Heart left ventricle (tissue), 16 donors: ENCODE data around the gene LAMC3. TPM values are rescaled to one million over a fixed set of nuclear protein-coding genes. Genes with fewer than 3 reads are reported as not detected.
"Not testable (repeated sequence)": the region's sequence is repeated elsewhere in the genome, so short reads cannot be mapped to it uniquely, and the experiment has no call there.

ENCODE experiments used
- ATAC-seq, 4 donors: fragments of 200-7000 bp; cut with Tn5 transposase; one replicate each; pipeline ENCODE4 v1.9.1; 2020 to 2022; ENCODE audit warnings: moderate library complexity in 4 of 4, mild to moderate bottlenecking in 3 of 4, moderate number of reproducible peaks in 1 of 4
- DNase-seq, 5 donors: peaks; one replicate each; pipeline ENCODE4 v3.0.0-alpha.2; 2020
- H3K27ac ChIP-seq, 12 donors: fragments of 200-600 bp; sonication (generic) in 4 of 12; one replicate each; pipeline versions ENCODE4 v1.5.0 to v1.8.0; 2016 to 2022; ENCODE audit warnings: mild to moderate bottlenecking in 2 of 12
- H3K27me3 ChIP-seq, 9 donors: fragments of 200-600 bp; sonication (generic) in 2 of 9; one replicate each; pipeline versions ENCODE4 v1.5.1 to v1.8.0; 2016 to 2022; ENCODE audit warnings: mild to moderate bottlenecking in 3 of 9
- H3K36me3 ChIP-seq, 9 donors: fragments of 200-600 bp; sonication (generic) in 2 of 9; one replicate each; pipeline versions ENCODE4 v1.5.0 to v1.8.0; 2018 to 2022; ENCODE audit warnings: mild to moderate bottlenecking in 2 of 9
- H3K4me1 ChIP-seq, 12 donors: fragments of 200-600 bp; sonication (generic) in 4 of 12; one replicate each; pipeline versions ENCODE4 v1.5.0 to v1.8.0; 2016 to 2022; ENCODE audit warnings: mild to moderate bottlenecking in 3 of 12
- H3K4me3 ChIP-seq, 12 donors: fragments of 200-600 bp; sonication (generic) in 4 of 12; one replicate each; pipeline versions ENCODE4 v1.5.0 to v1.8.0; 2017 to 2022; ENCODE audit warnings: mild to moderate bottlenecking in 9 of 12, moderate library complexity in 4 of 12
- H3K9me3 ChIP-seq, 12 donors: fragments of 200-600 bp; sonication (generic) in 4 of 12; one replicate each; pipeline versions ENCODE4 v1.5.0 to v1.8.0; 2016 to 2022; ENCODE audit warnings: mild to moderate bottlenecking in 1 of 12
- CTCF ChIP-seq, 12 donors: fragments of 200-600 bp; sonication (generic) in 4 of 12; IDR thresholded peaks; one replicate each; pipeline versions ENCODE4 v1.5.0 to v1.8.0; 2018 to 2022; ENCODE audit warnings: antibody characterized with exemption in 12 of 12, mild to moderate bottlenecking in 5 of 12
- POLR2A ChIP-seq, 2 donors: fragments of 450-650 bp; IDR thresholded peaks; one replicate each; pipeline ENCODE4 v1.6.1; 2017; ENCODE audit warnings: antibody characterized with exemption in 2 of 2, mild to moderate bottlenecking in 2 of 2, moderate library complexity in 2 of 2
- WGBS, 4 donors: extraction: QIAGEN DNeasy Blood & Tissue Kit in 2 of 4; methylation state at CpG; one replicate each; pipeline versions ENCODE4 v1.1.5 to v1.1.7; 2013 to 2018; 5-methylcytosine and 5-hydroxymethylcytosine counted together
- intact Hi-C, 10 donors: fragments of 100-400 bp; cut with DNase I; formaldehyde crosslinking; loops; one replicate each; pipeline versions ENCODE4 v1.11.1 to v1.14.2; 2022
- polyA plus RNA-seq, 2 donors: library from polyadenylated mRNA; stranded (reverse); fragments of 200-250 nt; gene quantifications; one replicate each; pipeline ENCODE4 v1.2.3, GENCODE V29; 2013
- total RNA-seq, 9 donors: library from RNA; depleted of rRNA in 2 of 9; stranded (reverse); fragments of >200 nt in 2 of 9; fragmentation: NEBNext Ultra II Directional in 3 of 9; extraction: Animal tissue kit (Norgen Biotek cat#: 25700) in 3 of 9; gene quantifications; one replicate each; pipeline versions ENCODE4 v1.1.0 to v1.2.4, GENCODE V29; 2016 to 2023
- donor health status: ischemic (EF 13 %, LVEDD 7.1; RV severe dilation, severe dysfunction).
- donor health status: healthy with polysubstance abuse.
- donor health status: DM: no; HTN: yes; CAD: no.
- donor health status: DM: no; HTN: no; CAD: no.
- donor health status: ischemic (EF 25% LVEDD 6.9; RV normal size, moderate dysfunction).
- donor health status: ischemic (EF 25% LVEDD 5.7; RV mildly dilated, moderate dysfunction).
- donor health status: healthy.
- donor health status: DM: yes; HTN: yes; CAD: no.
- donor health status: ischemic (EF 35%, LVEDD 5.7; RV mildly dilated, moderate dysfunction).
- donor health status: nonischemic (EF 11% LVEDD 7.7; RV severe dilation, severe dysfunction).
- donor health status: DM: yes; HTN: yes; CAD: no.
- donor health status: PGD.
- donor health status: ischemic (EF 29% LVEDD 5.4; RV normal size, mild dysfunction).
- donor health status: nonischemic (EF 23%, LVEDD 6.1; RV moderate dilation, normal function).

LAMC3 gene
- total and polyA plus RNA-seq, 11 donors: 0.11 to 1.8 (median 0.67) TPM

- H3K9me3 ChIP-seq: no peaks in the 10 kb centered on the region
- TF ChIP-seq POLR2A (IDR thresholded peaks at IDR 0.05): no peak
- TF ChIP-seq CTCF (IDR thresholded peaks at IDR 0.05): no peak
- H3K27ac ChIP-seq: peak overlapping the region in 11 of 12 donors; percentile 20 to 88 (median 80)
- H3K4me1 ChIP-seq: peaks cover 0 to 68% (median 28%) of the 10 kb centered on the region in 12 donors
- H3K36me3 ChIP-seq: no peaks in the 10 kb centered on the region
- peak overlapping the region in 9 of 12 donors; percentile 60 to 89 (median 68) for H3K4me3 ChIP-seq
- H3K27me3 ChIP-seq: peaks cover 0 to 41% (median 10%) of the 10 kb centered on the region in 9 donors
- ATAC-seq (peak in 1 of 4 donors; percentile 8), DNase-seq (peak in 3 of 5 donors; percentile 25 to 75 (median 74))
- 73 to 86% (median 78%) methylated on average over 10 to 13 of the region's 13 CpGs for whole genome bisulfite sequencing, 4 donors
- intact Hi-C loops: loop anchor here in 3 of 10 donors (2.0 to 5.0 kb wide), 2 partner anchors 40 to 41 kb away; no protein-coding TSS in a partner anchor
Observed at GRCh38 chr9:131098391-131099101, 89.6 kb downstream of the LAMC3 start.

GRCh38 chr9:131099102-131099606 is 90.2 kb downstream of the LAMC3 start:
- H3K4me3 ChIP-seq: peak overlapping the region in 2 of 12 donors; percentile 66 to 83
- WGBS, 4 donors: 71 to 81% (median 78%) methylated on average over 8 of the region's 8 CpGs
- H3K27ac ChIP-seq: peak overlapping the region in 9 of 12 donors; percentile 5 to 85 (median 55)
- intact Hi-C loops: loop anchor here in 3 of 10 donors (2.0 to 5.0 kb wide), 2 partner anchors 40 to 42 kb away; no protein-coding TSS in a partner anchor
- no peak for TF ChIP-seq POLR2A (IDR thresholded peaks at IDR 0.05)
- ATAC-seq: no peak
- peaks cover 0 to 68% (median 28%) of the 10 kb centered on the region in 12 donors for H3K4me1 ChIP-seq
- no peaks in the 10 kb centered on the region for H3K36me3 ChIP-seq
- no peaks in the 10 kb centered on the region for H3K9me3 ChIP-seq
- DNase-seq: no peak
- peaks cover 0 to 40% (median 10%) of the 10 kb centered on the region in 9 donors for H3K27me3 ChIP-seq

DNA sequence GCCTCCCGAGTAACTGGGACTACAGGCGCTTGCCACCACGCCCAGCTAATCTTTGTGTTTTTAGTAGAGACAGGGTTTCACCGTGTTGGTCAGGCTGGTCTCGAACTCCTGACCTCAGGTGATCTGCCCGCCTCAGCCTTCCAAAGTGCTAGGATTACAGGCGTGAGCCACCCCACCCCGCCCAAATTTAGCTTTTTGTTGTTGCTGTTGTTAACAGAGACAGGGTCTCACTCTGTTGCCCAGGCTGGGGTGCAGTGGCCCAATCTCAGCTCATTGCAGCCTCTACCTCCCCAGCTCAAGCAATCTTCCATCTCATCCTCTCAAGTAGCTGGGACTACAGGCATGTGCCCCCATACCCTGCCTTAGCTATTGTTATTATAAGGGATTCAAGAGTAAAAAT is 90.9 kb downstream of the LAMC3 start:
- peak overlapping the region in 6 of 12 donors; percentile 5 to 85 (median 48) for H3K27ac ChIP-seq

GRCh38 chr9:131100445-131100844 is 91.5 kb downstream of the LAMC3 start:
- ATAC-seq: no peak
- H3K4me3 ChIP-seq: no peak overlapping the region
- peaks cover 0 to 67% (median 27%) of the 10 kb centered on the region in 12 donors for H3K4me1 ChIP-seq
- DNase-seq: no peak
- 75 to 80% (median 77%) methylated on average over 9 of the region's 9 CpGs for WGBS, 4 donors
- peaks cover 0 to 28% (median 9%) of the 10 kb centered on the region in 9 donors for H3K27me3 ChIP-seq
- no peaks in the 10 kb centered on the region for H3K36me3 ChIP-seq
- H3K9me3 ChIP-seq: no peaks in the 10 kb centered on the region
- H3K27ac ChIP-seq: peak overlapping the region in 4 of 12 donors; percentile 13 to 85 (median 24)
- intact Hi-C loops: no loop called here
- TF ChIP-seq POLR2A (IDR thresholded peaks at IDR 0.05): no peak
- no peak for TF ChIP-seq CTCF (IDR thresholded peaks at IDR 0.05)

More for the DNA sequence above, 90.9 kb downstream of the LAMC3 start:
- DNase-seq, ATAC-seq, H3K4me3 ChIP-seq, H3K9me3 ChIP-seq, H3K36me3 ChIP-seq: not testable (repeated sequence)
- 93 to 99% (median 97%) methylated on average over 8 of the region's 8 CpGs for WGBS, 4 donors
- H3K4me1 ChIP-seq: peaks cover 0 to 68% (median 28%) of the 10 kb centered on the region in 12 donors
- intact Hi-C loops: loop anchor here in 3 of 10 donors (2.0 to 5.0 kb wide), 2 partner anchors 41 to 43 kb away; no protein-coding TSS in a partner anchor
- peaks cover 0 to 33% (median 10%) of the 10 kb centered on the region in 9 donors for H3K27me3 ChIP-seq
